ENCODE data around the gene SLC35A4.
"Not testable (repeated sequence)": the region's sequence is repeated elsewhere in the genome, so short reads cannot be mapped to it uniquely, and the experiment has no call there.

SLC35A4 gene

DNA sequence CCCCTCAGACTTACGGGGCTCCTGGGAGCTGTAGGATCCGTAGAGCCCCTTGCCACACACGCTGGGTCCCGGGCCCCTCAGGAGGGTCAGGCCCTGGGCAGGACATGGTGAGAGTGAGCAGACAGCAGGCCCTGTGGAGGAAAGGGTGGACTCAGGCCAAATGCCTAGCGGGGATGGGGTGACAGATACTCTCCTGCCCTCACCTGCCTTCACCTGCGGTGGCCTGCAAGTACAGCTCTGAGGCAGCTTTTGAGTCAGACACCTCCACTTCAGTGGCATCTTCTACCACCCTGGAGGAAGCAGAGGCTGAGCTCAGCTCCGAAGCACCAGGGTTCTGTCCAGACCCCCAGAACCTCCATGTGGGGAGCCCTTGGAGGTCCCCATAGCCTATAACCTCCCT lies 26.2 kb downstream of the SLC35A4 start:
- DNase-seq (ENCODE audit: low spot score) = no peak

DNA sequence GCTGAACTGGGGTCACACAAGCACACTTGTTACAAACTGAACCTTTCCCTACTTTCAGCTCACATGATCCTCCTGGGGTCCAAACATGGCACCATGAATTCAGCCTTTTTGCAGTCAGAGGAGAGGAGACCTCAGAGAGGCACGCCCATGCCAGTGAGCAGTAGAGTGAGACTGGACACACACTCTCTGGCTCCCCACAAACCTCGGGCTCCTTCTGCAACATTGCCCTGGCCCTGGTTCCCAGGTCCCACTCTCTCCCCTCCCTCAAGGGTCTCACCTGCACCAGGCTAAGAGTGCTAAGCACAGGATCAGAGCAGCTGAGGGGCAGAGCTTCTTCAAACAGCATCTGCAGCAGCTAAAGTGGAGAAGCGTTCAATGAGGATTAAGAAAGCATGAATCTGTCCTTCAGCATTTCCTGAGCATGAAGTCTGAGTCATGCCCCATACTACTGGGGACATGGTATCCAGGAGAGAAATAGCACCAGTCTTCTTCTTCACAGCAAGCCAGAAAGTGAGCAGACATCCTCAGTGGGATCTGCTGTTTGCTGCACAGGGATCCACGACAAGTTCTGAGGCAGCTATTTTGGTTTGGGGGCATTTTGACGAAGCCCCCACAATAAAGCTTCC lies 27.2 kb downstream of the SLC35A4 start:
- no peak for DNase-seq (ENCODE audit: low spot score)

GRCh38 chr5:140593070-140593469 lies 28.4 kb downstream of the SLC35A4 start:
- not testable (repeated sequence) for DNase-seq (ENCODE audit: low spot score)

GRCh38 chr5:140594169-140594568 lies 29.5 kb downstream of the SLC35A4 start:
- no peak for DNase-seq (ENCODE audit: low spot score)

GRCh38 chr5:140595538-140596300 lies 31.1 kb downstream of the SLC35A4 start:
- DNase-seq (ENCODE audit: low spot score) = no peak

- DNase-seq (ENCODE audit: low spot score) = no peak
Measured at GRCh38 chr5:140596321-140596741, 31.7 kb downstream of the SLC35A4 start.

DNA sequence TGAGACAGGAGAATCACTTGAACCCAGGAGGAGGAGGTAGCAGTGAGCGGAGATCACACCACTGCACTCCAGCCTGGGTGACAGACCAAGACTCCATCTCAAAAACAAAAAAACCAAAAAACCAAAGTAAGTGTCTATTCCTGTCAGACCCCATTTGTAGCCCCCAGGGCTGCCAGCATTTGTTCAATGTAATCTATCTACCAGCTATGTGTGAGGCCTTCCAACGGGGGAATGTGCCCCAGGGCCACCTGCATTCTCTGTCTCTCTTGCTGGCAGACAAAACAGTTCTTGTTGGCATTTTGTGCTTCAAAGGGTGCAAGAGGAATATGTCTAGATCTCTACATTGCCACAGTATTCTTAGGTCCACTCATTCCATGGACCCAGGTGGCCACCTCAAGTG lies 34.2 kb downstream of the SLC35A4 start:
- DNase-seq (ENCODE audit: low spot score) = no peak

GRCh38 chr5:140600096-140600495 lies 35.5 kb downstream of the SLC35A4 start:
- no peak for DNase-seq (ENCODE audit: low spot score)

DNA sequence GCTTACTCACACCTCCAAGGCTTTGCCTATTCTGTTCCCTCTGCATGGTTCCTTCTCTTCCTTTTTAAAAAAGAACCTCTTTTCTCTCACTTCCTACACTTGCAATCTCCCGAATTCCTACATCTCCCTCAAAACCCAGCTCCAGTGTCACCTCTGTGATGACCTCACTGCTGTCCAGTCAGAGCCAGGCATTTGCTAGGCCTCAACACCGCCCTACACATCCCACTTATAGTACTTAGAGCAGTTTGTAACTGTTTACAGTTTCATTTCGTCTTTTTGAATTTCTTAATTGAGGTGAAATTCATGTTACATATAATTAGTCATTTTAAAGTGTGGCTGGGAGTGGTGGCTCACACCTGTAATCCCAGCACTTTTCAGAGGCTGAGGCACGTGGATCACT lies 37.5 kb downstream of the SLC35A4 start:
- no peak for DNase-seq (ENCODE audit: low spot score)

DNA sequence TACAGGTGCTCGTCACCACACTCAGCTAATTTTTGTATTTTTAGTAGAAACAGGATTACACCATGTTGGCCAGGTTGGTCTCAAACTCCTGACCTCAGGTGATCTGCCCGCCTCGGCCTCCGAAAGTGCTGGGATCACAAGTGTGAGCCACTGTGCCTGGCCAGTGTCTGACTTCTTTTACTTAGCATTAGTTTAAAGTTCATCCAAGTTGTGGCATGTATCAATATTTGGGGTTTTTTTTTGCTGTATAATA lies 38.7 kb downstream of the SLC35A4 start:
- not testable (repeated sequence) for DNase-seq (ENCODE audit: low spot score)

DNA sequence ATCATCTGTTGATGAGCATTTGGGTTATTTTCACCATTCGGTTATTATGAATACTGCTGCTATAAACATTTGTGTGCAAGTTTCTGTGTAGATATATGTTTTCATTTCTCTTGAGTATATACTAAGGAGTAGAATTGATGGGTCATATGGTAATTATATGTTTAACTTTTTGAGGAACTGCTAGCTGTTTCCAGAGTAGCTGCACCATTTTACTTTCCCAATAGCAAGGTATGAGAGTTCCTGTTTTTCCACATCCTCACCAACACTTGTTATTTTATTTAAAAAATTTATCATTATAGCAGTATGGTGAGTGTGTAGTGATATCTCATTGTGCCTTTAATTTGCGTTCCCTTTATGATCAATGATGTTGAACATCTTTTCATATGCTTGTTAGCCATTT lies 39.1 kb downstream of the SLC35A4 start:
- no peak for DNase-seq (ENCODE audit: low spot score)

DNA sequence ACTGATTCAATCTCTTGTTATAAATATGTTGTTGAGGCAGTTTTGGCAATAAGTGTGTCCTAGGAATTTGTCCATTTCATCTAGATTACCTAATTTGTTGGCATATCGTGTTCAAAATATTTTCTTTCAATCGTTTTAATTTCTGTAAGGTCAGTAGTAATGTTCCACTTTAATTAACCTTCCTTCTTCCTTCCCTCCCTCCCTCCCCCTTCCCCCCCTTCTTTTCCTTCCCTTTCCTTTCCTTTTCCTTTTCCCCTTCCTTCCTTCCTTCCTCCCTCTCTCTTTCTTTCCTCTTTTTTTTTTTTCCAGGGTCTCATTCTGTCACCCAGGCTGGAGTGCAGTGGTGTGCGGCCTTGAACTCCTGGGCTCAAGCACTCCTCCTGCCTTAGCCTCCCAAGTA lies 41.3 kb downstream of the SLC35A4 start:
- no peak for DNase-seq (ENCODE audit: low spot score)

- no peak for DNase-seq (ENCODE audit: low spot score)
Measured at GRCh38 chr5:140607031-140607430, 42.4 kb downstream of the SLC35A4 start.

- DNase-seq (ENCODE audit: low spot score) = no peak
Measured at GRCh38 chr5:140608722-140609121, 44.1 kb downstream of the SLC35A4 start.

DNA sequence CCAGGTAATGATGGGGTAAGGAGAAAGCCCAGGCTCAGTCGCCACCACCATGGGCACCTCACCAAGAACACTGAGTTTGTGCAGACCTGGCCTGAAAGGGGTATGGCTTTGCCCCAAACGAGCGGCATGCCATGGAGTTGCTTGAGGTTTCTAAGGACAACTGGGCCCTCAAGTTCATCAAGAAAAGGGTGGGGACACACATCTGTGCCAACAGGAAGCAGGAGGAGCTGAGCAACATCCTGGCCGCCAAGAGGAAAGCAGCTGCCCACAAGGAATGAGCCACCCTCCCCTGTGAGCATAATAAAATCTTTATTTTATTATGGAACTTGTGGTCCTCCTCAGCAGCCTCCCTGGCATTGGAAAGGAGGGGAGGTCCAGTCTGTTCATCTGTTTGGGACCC lies 44.5 kb downstream of the SLC35A4 start:
- DNase-seq (ENCODE audit: low spot score) = no peak

DNA sequence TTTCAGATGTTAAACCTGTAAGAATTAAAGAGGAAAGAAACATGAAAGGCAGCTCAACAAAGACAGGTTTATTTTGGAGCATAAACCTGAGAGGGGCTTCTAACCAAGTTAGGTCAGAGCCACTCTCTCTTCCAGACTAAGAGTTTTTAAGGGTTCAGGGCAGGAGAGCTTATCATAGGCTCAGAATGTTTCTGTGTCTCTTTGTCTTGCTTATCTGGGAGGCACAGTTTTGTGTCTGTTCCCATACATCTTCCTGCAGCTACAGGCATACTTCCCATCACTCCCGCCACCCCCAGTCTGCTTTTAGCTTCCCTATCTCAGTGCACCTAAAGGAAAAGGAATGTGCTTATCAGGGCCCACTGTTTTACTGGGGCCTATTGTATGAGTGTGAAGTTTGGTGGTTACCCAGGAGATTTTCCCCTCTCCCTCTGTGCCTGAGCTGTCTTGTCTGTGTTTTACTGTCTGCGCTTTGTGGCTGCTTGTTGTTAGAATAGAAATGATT lies 46.4 kb downstream of the SLC35A4 start:
- DNase-seq (ENCODE audit: low spot score) = no peak

Data from ecto neural progenitor cell (in vitro differentiated cells).